HCT116 (cell line): Measurements from ENCODE around the gene ARHGAP28.

Experiments
- EGR1 ChIP-seq: IDR thresholded peaks from 2 replicates; pipeline ENCODE4 v1.6.1; 2012; ENCODE audit warnings: low read depth
- EZH2 ChIP-seq: fragments of 200-600 bp; sonication (generic); IDR thresholded peaks from 2 replicates; pipeline ENCODE4 v1.6.1; 2017; ENCODE audit warnings: antibody characterized with exemption, mixed run types
- JUND ChIP-seq: IDR thresholded peaks from 2 replicates; pipeline ENCODE4 v1.6.1; 2012
- POLR2A ChIP-seq: IDR thresholded peaks from 2 replicates; pipeline ENCODE4 v1.7.0; 2011; ENCODE audit warnings: borderline replicate concordance; ENCODE audit not compliant: insufficient read depth, insufficient read length; ENCODE audit errors: extremely low read depth
- POLR2AphosphoS5 ChIP-seq: IDR thresholded peaks from 2 replicates; pipeline ENCODE4 v1.6.1; 2011; ENCODE audit warnings: mild to moderate bottlenecking, low read depth, low read length, moderate library complexity
- SRF ChIP-seq: IDR thresholded peaks from 2 replicates; pipeline ENCODE4 v1.6.1; 2012; ENCODE audit warnings: low read depth
- YY1 ChIP-seq: IDR thresholded peaks from 2 replicates; pipeline ENCODE4 v1.6.1; 2011; ENCODE audit warnings: low read length, low read depth, moderate library complexity, mild to moderate bottlenecking; ENCODE audit not compliant: insufficient replicate concordance; ENCODE audit errors: extremely low read depth
- ZFX ChIP-seq: fragments of 450-650 bp; IDR thresholded peaks from 2 replicates; pipeline ENCODE4 v1.6.1; 2017
- ZNF274 ChIP-seq: fragments of 200-500 bp; sonication (Bioruptor generic); IDR thresholded peaks from 2 replicates; pipeline ENCODE4 v1.6.1; 2014; ENCODE audit warnings: mild to moderate bottlenecking, low read depth, low read length, inconsistent platforms
- TF ChIP-seq, protein P1 (sequence below): IDR thresholded peaks from 2 replicates; pipeline ENCODE4 v1.6.1; 2012; ENCODE audit warnings: low read depth
- TF ChIP-seq, protein P2 (sequence below), 3 experiments: fragments of 200-600 bp in 1 of 3; sonication (generic) in 1 of 3; IDR thresholded peaks in 2 of 3; conservative IDR thresholded peaks in 1 of 3; 2 replicates each; pipeline ENCODE4 v1.5.1; 2012 to 2017; ENCODE audit warnings: low read depth in 2 of 3, low read length in 2 of 3, antibody characterized with exemption in 1 of 3, borderline replicate concordance in 1 of 3, control low read depth in 1 of 3, mild to moderate bottlenecking in 1 of 3, mixed read lengths in 1 of 3, mixed run types in 1 of 3, moderate library complexity in 1 of 3; ENCODE audit not compliant: insufficient read depth in 1 of 3
- TF ChIP-seq, protein P3 (sequence below): IDR thresholded peaks from 2 replicates; pipeline ENCODE4 v1.6.1; 2011; ENCODE audit warnings: mild to moderate bottlenecking, low read length, moderate library complexity; ENCODE audit not compliant: insufficient replicate concordance; ENCODE audit errors: extremely low read depth

DNA sequence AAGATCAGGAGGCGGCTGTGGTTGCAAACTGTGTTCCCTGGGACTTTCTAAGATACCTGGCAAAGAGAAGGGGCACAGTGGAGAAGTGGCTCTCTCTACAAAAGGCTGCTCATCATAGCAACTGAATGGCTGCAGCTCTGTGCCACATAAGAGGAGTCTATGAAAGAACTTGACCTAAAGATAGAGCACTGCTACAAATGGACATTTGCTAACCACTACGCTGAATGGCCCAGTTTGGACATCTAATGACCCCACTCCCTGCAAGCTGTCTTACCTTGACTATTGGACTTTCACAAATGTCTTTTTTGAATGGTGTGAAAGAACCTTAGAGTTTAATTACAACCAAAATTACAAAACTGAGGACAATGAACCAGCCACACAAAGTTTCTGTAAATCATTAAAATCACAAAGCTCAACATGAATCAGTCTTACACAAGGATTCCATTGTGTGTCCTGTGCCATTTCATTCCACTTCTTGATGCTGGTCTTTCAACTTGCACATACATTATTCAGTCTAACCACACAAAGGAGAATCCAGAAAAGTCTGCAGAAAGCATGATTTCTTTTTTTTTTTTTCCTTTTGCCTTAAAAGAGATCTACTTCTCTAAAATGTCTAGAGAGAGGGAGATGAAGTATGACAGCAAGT lies 234.1 kb downstream of the ARHGAP28 start:
- TF ChIP-seq POLR2AphosphoS5 (no peak), EZH2 (no peak), YY1 (no peak), EGR1 (no peak), JUND (no peak), ZNF274 (no peak), ZFX (no peak), POLR2A (no peak), SRF (no peak)
- TF ChIP-seq, protein P1, sequence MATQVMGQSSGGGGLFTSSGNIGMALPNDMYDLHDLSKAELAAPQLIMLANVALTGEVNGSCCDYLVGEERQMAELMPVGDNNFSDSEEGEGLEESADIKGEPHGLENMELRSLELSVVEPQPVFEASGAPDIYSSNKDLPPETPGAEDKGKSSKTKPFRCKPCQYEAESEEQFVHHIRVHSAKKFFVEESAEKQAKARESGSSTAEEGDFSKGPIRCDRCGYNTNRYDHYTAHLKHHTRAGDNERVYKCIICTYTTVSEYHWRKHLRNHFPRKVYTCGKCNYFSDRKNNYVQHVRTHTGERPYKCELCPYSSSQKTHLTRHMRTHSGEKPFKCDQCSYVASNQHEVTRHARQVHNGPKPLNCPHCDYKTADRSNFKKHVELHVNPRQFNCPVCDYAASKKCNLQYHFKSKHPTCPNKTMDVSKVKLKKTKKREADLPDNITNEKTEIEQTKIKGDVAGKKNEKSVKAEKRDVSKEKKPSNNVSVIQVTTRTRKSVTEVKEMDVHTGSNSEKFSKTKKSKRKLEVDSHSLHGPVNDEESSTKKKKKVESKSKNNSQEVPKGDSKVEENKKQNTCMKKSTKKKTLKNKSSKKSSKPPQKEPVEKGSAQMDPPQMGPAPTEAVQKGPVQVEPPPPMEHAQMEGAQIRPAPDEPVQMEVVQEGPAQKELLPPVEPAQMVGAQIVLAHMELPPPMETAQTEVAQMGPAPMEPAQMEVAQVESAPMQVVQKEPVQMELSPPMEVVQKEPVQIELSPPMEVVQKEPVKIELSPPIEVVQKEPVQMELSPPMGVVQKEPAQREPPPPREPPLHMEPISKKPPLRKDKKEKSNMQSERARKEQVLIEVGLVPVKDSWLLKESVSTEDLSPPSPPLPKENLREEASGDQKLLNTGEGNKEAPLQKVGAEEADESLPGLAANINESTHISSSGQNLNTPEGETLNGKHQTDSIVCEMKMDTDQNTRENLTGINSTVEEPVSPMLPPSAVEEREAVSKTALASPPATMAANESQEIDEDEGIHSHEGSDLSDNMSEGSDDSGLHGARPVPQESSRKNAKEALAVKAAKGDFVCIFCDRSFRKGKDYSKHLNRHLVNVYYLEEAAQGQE: no peak
- TF ChIP-seq, protein P2, sequence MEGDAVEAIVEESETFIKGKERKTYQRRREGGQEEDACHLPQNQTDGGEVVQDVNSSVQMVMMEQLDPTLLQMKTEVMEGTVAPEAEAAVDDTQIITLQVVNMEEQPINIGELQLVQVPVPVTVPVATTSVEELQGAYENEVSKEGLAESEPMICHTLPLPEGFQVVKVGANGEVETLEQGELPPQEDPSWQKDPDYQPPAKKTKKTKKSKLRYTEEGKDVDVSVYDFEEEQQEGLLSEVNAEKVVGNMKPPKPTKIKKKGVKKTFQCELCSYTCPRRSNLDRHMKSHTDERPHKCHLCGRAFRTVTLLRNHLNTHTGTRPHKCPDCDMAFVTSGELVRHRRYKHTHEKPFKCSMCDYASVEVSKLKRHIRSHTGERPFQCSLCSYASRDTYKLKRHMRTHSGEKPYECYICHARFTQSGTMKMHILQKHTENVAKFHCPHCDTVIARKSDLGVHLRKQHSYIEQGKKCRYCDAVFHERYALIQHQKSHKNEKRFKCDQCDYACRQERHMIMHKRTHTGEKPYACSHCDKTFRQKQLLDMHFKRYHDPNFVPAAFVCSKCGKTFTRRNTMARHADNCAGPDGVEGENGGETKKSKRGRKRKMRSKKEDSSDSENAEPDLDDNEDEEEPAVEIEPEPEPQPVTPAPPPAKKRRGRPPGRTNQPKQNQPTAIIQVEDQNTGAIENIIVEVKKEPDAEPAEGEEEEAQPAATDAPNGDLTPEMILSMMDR (IDR thresholded peaks at IDR 0.05 in 2 of 3, conservative IDR thresholded peaks at IDR 0.05 in 1 of 3; ENCODE audit: borderline replicate concordance in 1 of 3, insufficient read depth in 1 of 3, low read depth in 2 of 3, low read length in 2 of 3): no peak
- TF ChIP-seq, protein P3, sequence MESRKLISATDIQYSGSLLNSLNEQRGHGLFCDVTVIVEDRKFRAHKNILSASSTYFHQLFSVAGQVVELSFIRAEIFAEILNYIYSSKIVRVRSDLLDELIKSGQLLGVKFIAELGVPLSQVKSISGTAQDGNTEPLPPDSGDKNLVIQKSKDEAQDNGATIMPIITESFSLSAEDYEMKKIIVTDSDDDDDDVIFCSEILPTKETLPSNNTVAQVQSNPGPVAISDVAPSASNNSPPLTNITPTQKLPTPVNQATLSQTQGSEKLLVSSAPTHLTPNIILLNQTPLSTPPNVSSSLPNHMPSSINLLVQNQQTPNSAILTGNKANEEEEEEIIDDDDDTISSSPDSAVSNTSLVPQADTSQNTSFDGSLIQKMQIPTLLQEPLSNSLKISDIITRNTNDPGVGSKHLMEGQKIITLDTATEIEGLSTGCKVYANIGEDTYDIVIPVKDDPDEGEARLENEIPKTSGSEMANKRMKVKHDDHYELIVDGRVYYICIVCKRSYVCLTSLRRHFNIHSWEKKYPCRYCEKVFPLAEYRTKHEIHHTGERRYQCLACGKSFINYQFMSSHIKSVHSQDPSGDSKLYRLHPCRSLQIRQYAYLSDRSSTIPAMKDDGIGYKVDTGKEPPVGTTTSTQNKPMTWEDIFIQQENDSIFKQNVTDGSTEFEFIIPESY: no peak
